Thyroid gland (tissue), 4 donors: ENCODE data around the gene BLACAT1.

ENCODE experiments used
- CTCF ChIP-seq, 6 experiments: fragments of 200-600 bp in 3 of 6; fragments of 450-650 bp in 3 of 6; sonication (generic) in 3 of 6; IDR thresholded peaks; one replicate each; pipeline ENCODE4 v1.5.1; 2016 to 2019; ENCODE audit warnings: antibody characterized with exemption in 6 of 6, mild to moderate bottlenecking in 2 of 6, inconsistent platforms in 1 of 6, moderate library complexity in 1 of 6
- POLR2A ChIP-seq, 2 donors: fragments of 450-650 bp; IDR thresholded peaks; one replicate each; pipeline ENCODE4 v1.6.1; 2017; ENCODE audit warnings: antibody characterized with exemption in 2 of 2, mild to moderate bottlenecking in 2 of 2, moderate library complexity in 1 of 2

DNA sequence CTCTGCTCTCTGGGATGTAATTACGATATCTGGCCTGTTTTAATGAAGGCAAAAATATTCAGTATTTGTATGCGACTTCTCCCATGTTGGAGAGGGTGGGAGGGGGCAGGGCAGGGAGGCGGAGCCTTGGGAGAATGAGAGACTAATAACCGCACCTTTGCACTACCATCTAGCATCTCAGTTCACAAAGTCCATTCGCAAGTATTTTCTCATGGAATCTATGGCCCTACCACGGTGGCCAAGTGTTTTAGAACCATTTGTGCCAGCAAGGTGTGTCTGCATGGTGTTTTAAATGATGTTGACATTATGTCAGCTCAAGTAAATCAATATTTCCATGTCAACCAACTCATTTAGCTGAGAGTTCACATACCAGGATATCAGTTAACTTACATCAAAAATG is 14.3 kb upstream of the BLACAT1 start:
- TF ChIP-seq POLR2A (IDR thresholded peaks at IDR 0.05) (no peak), CTCF (IDR thresholded peaks at IDR 0.05) (no peak)
